Measurements from ENCODE around the gene MMP25.

The MMP25 gene

GRCh38 chr16:3058139-3059030, 12.0 kb downstream of the MMP25 start:
- no peak for TF ChIP-seq REST (IDR thresholded peaks at IDR 0.05; ENCODE audit: insufficient read depth in 1 of 2, low read depth in 2 of 2, low read length in 2 of 2)
- no peak for TF ChIP-seq SIN3A (IDR thresholded peaks at IDR 0.05; ENCODE audit: borderline replicate concordance, insufficient read depth, low read length)
- no peak for TF ChIP-seq FOXP2 (optimal IDR thresholded peaks at IDR 0.05; ENCODE audit: borderline replicate concordance, extremely low read depth, extremely low read length, insufficient read depth)
- no peak for TF ChIP-seq POLR2AphosphoS5 (IDR thresholded peaks at IDR 0.05; ENCODE audit: low read depth, low read length)
- TF ChIP-seq TAF1 (IDR thresholded peaks at IDR 0.05; ENCODE audit: borderline replicate concordance, insufficient read depth, low read length) = no peak

- TF ChIP-seq SIN3A (IDR thresholded peaks at IDR 0.05; ENCODE audit: borderline replicate concordance, insufficient read depth, low read length) = no peak
- TF ChIP-seq POLR2AphosphoS5 (IDR thresholded peaks at IDR 0.05; ENCODE audit: low read depth, low read length) = no peak; the same call in 1 of the 2 replicates
- peak; percentile 50 for TF ChIP-seq FOXP2 (optimal IDR thresholded peaks at IDR 0.05; ENCODE audit: borderline replicate concordance, extremely low read depth, extremely low read length, insufficient read depth)
- no peak for TF ChIP-seq TAF1 (IDR thresholded peaks at IDR 0.05; ENCODE audit: borderline replicate concordance, insufficient read depth, low read length)
- TF ChIP-seq REST (IDR thresholded peaks at IDR 0.05; ENCODE audit: insufficient read depth in 1 of 2, low read depth in 2 of 2, low read length in 2 of 2) = no peak
Measured at GRCh38 chr16:3059041-3059722, 12.8 kb downstream of the MMP25 start.

GRCh38 chr16:3059723-3060242, 13.4 kb downstream of the MMP25 start:
- TF ChIP-seq POLR2AphosphoS5 (IDR thresholded peaks at IDR 0.05; ENCODE audit: low read depth, low read length) (no peak), SIN3A (IDR thresholded peaks at IDR 0.05; ENCODE audit: borderline replicate concordance, insufficient read depth, low read length) (no peak), TAF1 (IDR thresholded peaks at IDR 0.05; ENCODE audit: borderline replicate concordance, insufficient read depth, low read length) (no peak), REST (IDR thresholded peaks at IDR 0.05; ENCODE audit: insufficient read depth in 1 of 2, low read depth in 2 of 2, low read length in 2 of 2) (no peak), FOXP2 (optimal IDR thresholded peaks at IDR 0.05; ENCODE audit: borderline replicate concordance, extremely low read depth, extremely low read length, insufficient read depth) (no peak)

GRCh38 chr16:3060339-3061127, 14.2 kb downstream of the MMP25 start:
- TF ChIP-seq REST (IDR thresholded peaks at IDR 0.05; ENCODE audit: insufficient read depth in 1 of 2, low read depth in 2 of 2, low read length in 2 of 2) (no peak), POLR2AphosphoS5 (IDR thresholded peaks at IDR 0.05; ENCODE audit: low read depth, low read length) (no peak), FOXP2 (optimal IDR thresholded peaks at IDR 0.05; ENCODE audit: borderline replicate concordance, extremely low read depth, extremely low read length, insufficient read depth) (no peak), SIN3A (IDR thresholded peaks at IDR 0.05; ENCODE audit: borderline replicate concordance, insufficient read depth, low read length) (no peak), TAF1 (IDR thresholded peaks at IDR 0.05; ENCODE audit: borderline replicate concordance, insufficient read depth, low read length) (no peak)
